PFSK-1 (cell line): Measurements from ENCODE around the gene GPR158.

ENCODE experiments used
- FOXP2 ChIP-seq: optimal IDR thresholded peaks from 2 replicates; pipeline ENCODE3; 2011; ENCODE audit warnings: borderline replicate concordance, control low read depth, inconsistent platforms; ENCODE audit not compliant: insufficient read depth; ENCODE audit errors: extremely low read length, extremely low read depth
- POLR2AphosphoS5 ChIP-seq: IDR thresholded peaks from 2 replicates; pipeline ENCODE4 v1.6.1; 2012; ENCODE audit warnings: low read depth, mild to moderate bottlenecking, control low read depth, low read length, moderate library complexity
- SIN3A ChIP-seq: IDR thresholded peaks from 2 replicates; pipeline ENCODE4 v1.6.1; 2012; ENCODE audit warnings: mild to moderate bottlenecking, low read length, moderate library complexity, borderline replicate concordance; ENCODE audit not compliant: insufficient read depth
- TAF1 ChIP-seq: IDR thresholded peaks from 2 replicates; pipeline ENCODE4 v1.6.1; 2012; ENCODE audit warnings: low read length, control low read depth, borderline replicate concordance; ENCODE audit not compliant: insufficient read depth
- TF ChIP-seq, protein P1 (sequence below), 2 experiments: IDR thresholded peaks; 2 replicates each; pipeline versions ENCODE4 v1.6.1 to v1.8.0; 2011 to 2012; ENCODE audit warnings: low read depth in 2 of 2, low read length in 2 of 2, control low read depth in 1 of 2, inconsistent platforms in 1 of 2, mild to moderate bottlenecking in 1 of 2, moderate library complexity in 1 of 2; ENCODE audit not compliant: insufficient read depth in 1 of 2

Gene GPR158

DNA sequence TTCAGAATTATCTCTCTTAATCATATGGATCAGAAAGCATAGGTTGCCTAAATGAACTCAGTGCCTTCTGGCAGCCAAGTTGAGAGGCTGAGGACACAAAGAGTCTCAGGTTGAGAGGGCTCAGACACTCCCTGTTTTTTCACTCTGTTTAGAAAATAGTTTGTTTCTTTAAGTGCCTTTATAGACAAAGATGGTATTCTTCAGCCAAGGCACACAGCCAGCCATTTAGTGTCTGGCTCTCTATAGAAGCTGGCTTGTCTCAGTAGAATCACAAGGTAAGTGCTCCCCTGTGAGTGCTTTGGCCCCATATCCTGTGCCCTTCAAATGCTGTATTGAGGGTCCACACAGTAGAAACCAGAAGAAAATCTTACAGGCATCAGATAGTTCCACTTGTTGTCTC lies 3.6 kb downstream of the GPR158 start:
- no peak for TF ChIP-seq SIN3A
- no peak for TF ChIP-seq FOXP2
- TF ChIP-seq TAF1 = no peak
- TF ChIP-seq POLR2AphosphoS5 = no peak
- TF ChIP-seq, protein P1, sequence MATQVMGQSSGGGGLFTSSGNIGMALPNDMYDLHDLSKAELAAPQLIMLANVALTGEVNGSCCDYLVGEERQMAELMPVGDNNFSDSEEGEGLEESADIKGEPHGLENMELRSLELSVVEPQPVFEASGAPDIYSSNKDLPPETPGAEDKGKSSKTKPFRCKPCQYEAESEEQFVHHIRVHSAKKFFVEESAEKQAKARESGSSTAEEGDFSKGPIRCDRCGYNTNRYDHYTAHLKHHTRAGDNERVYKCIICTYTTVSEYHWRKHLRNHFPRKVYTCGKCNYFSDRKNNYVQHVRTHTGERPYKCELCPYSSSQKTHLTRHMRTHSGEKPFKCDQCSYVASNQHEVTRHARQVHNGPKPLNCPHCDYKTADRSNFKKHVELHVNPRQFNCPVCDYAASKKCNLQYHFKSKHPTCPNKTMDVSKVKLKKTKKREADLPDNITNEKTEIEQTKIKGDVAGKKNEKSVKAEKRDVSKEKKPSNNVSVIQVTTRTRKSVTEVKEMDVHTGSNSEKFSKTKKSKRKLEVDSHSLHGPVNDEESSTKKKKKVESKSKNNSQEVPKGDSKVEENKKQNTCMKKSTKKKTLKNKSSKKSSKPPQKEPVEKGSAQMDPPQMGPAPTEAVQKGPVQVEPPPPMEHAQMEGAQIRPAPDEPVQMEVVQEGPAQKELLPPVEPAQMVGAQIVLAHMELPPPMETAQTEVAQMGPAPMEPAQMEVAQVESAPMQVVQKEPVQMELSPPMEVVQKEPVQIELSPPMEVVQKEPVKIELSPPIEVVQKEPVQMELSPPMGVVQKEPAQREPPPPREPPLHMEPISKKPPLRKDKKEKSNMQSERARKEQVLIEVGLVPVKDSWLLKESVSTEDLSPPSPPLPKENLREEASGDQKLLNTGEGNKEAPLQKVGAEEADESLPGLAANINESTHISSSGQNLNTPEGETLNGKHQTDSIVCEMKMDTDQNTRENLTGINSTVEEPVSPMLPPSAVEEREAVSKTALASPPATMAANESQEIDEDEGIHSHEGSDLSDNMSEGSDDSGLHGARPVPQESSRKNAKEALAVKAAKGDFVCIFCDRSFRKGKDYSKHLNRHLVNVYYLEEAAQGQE (IDR thresholded peaks at IDR 0.05; ENCODE audit: insufficient read depth in 1 of 2, low read depth in 2 of 2, low read length in 2 of 2) = no peak

DNA sequence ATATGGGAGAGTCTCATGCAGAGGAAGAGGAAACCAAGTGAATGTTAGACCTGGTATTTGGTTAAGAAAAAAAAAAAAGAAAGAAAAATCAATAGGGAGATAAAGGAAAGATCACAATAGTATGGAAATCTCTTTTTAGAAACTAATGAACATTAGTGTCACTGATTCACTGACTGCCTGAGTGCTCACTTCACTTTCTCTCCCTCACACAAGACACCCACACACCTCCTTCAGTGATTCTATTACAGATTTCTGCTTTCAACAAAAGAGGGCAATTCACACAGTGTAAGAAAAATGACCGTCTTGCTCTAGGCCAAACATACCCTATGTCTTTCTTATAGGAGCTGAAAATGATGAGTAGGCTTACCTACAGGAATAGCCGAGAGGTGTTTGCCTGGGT lies 6.0 kb downstream of the GPR158 start:
- TF ChIP-seq SIN3A (no peak), POLR2AphosphoS5 (no peak), TAF1 (no peak), FOXP2 (no peak)
- TF ChIP-seq, protein P1 (IDR thresholded peaks at IDR 0.05; ENCODE audit: insufficient read depth in 1 of 2, low read depth in 2 of 2, low read length in 2 of 2) = no peak

DNA sequence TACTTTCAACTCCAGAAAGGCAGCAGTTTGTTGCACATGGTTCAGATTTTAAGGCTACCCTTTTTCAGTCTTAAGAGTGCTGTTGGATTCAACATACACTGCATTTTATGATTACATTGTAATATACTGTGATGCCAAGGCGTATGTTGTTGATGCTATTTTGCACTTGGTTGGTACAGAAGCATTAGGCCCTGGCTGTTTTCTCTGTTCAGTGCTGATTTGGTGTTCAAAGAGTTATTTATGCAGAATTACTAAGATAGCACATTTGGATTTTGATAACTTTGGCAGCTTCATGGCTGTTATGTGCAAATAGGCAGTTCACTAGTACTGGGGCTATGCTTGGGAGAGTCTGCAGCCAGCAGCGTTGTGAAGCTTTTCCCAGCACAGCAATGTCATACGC lies 7.8 kb downstream of the GPR158 start:
- TF ChIP-seq FOXP2 (no peak), TAF1 (no peak), POLR2AphosphoS5 (no peak), SIN3A (no peak)
- TF ChIP-seq, protein P1 (IDR thresholded peaks at IDR 0.05; ENCODE audit: insufficient read depth in 1 of 2, low read depth in 2 of 2, low read length in 2 of 2) = no peak

DNA sequence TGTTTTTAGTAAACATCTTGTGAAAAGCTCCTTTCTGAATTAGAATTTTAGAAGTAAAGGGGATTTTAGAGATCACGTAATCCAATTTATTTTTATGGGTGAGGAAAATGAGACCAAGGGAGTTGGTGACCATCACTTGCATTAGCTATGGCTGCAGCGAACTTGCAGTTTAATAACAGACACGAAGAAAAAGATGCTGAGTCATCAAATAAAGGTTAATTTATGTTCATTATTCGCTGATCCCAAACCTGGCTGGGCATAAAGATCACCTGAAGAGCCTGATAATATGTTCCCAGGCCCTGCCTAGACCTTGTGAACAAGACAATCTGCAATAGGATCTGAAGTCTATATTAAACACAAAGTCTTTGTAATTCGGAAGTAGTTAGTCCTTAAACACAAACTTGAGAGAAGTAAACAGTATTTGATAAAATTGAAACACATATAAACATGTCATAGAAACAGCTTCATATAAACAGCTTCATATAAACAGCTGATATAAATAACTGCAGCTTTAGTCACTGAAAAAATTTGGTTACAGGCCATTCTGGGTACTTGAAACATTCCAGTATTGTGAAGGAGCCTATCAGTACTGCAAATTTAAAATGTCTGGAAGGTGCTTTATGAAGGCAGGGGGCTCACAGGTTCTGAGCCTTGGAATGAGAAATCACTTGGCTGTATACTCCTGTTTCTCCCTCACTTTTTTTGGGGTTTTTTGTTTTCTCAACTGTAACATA lies 16.5 kb downstream of the GPR158 start:
- TF ChIP-seq POLR2AphosphoS5 (no peak), FOXP2 (no peak), SIN3A (no peak)
- TF ChIP-seq, protein P1 (IDR thresholded peaks at IDR 0.05; ENCODE audit: insufficient read depth in 1 of 2, low read depth in 2 of 2, low read length in 2 of 2) = no peak

DNA sequence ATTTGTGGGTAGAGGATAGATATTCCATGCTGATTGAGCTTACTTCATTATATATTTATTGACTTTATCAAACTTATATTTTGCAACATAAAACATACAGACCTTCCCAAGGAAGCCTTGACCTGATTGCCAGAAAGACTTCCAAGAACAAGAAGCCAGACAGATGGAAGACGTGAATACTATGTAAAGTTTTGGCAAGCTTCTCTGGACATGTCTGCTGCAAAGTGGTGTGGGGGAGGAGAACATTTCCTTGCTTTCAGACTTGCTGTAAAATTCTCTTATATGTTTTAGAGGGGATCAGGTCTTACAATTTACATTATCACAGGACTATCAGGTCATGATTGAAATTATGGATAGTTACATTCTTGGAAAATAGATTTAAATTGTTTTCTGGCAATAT lies 23.4 kb downstream of the GPR158 start:
- TF ChIP-seq TAF1 = no peak
- TF ChIP-seq, protein P1 (IDR thresholded peaks at IDR 0.05; ENCODE audit: insufficient read depth in 1 of 2, low read depth in 2 of 2, low read length in 2 of 2) = no peak
- TF ChIP-seq POLR2AphosphoS5 = no peak
- TF ChIP-seq SIN3A = no peak
- TF ChIP-seq FOXP2 = no peak
